ENCODE measurements around the gene ARL15. TPM values are rescaled to one million over a fixed set of nuclear protein-coding genes. Genes with fewer than 3 reads are reported as not detected.

ARL15 gene
- total RNA-seq, 1 donor = 22.0 TPM

DNA sequence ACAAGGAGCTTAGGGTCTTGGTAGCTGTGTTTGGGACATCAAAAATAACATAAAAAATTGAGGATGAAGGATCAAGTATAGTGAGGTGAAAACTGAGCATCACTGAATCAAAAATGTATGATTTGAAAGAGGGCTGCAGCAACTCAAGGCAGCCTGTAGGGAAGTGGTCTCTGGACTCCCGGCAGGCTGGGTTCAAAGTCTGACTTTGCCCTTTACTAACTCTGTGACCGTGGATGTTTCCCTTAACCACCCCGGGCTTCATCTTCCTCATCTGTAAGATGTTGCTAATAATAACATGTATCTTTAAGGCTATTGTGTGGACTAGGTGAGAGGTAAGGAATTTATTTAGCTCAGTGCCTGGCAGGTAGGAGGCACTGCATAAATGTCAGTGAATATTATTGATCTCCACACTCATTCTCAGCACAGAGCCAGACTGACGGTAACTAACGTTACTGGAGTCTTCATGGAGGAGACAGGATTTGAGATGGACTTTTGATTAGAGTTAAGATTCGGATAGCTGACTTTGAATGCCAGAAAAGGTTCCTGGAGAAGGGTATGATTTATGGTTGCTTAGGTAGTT, 382.6 kb downstream of the ARL15 start:
- DNase-seq (ENCODE audit: low read depth) = no peak
- no peak overlapping the region for H3K4me3 ChIP-seq (ENCODE audit: low read depth, low read length)
- TF ChIP-seq, protein P1, sequence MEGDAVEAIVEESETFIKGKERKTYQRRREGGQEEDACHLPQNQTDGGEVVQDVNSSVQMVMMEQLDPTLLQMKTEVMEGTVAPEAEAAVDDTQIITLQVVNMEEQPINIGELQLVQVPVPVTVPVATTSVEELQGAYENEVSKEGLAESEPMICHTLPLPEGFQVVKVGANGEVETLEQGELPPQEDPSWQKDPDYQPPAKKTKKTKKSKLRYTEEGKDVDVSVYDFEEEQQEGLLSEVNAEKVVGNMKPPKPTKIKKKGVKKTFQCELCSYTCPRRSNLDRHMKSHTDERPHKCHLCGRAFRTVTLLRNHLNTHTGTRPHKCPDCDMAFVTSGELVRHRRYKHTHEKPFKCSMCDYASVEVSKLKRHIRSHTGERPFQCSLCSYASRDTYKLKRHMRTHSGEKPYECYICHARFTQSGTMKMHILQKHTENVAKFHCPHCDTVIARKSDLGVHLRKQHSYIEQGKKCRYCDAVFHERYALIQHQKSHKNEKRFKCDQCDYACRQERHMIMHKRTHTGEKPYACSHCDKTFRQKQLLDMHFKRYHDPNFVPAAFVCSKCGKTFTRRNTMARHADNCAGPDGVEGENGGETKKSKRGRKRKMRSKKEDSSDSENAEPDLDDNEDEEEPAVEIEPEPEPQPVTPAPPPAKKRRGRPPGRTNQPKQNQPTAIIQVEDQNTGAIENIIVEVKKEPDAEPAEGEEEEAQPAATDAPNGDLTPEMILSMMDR (IDR thresholded peaks at IDR 0.05; ENCODE audit: insufficient read depth, low read length) = no peak

DNA sequence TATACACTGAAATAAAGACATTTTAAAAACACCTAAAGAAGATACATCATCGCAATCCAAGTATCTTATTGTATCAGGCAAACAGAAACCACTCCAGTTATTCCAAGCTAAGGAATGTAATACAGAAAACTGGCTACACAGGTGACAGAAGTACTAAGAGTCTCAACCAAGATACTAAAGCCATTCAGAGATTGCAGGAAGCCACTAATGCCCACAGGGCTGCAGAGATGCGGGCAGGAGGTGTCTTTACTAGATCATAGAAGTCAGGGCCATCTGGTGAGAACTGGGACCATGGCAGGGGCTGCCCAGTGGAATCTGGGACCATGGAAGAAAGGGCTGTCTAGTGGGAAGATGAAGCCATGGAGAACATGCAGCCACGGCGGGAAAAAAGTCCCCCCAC, 384.3 kb downstream of the ARL15 start:
- H3K4me3 ChIP-seq (ENCODE audit: low read depth, low read length) = no peak overlapping the region
- no peak for DNase-seq (ENCODE audit: low read depth)
- TF ChIP-seq, protein P1 (IDR thresholded peaks at IDR 0.05; ENCODE audit: insufficient read depth, low read length) = no peak

DNA sequence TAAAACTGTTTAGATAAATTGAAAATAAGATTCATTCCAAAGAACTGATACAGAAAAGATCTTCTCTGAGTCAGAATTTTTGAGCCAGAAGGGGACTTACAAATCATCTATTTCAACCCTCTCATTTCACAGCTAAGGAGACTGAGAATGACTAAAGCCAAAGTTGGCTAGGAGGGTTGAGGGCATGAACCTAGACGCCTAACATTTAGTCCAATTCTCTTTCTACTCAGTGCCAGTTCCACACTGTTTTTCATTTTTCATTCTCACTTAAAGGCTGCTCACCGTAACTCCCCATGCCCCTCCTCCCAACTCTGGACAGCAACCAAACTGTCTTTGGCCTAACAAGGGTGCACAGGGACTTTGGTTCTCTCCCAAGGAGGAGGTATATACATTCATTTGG, 386.0 kb downstream of the ARL15 start:
- TF ChIP-seq, protein P1 (IDR thresholded peaks at IDR 0.05; ENCODE audit: insufficient read depth, low read length) = no peak
- peak; percentile 38 for DNase-seq (ENCODE audit: low read depth)
- no peak overlapping the region for H3K4me3 ChIP-seq (ENCODE audit: low read depth, low read length)

DNA sequence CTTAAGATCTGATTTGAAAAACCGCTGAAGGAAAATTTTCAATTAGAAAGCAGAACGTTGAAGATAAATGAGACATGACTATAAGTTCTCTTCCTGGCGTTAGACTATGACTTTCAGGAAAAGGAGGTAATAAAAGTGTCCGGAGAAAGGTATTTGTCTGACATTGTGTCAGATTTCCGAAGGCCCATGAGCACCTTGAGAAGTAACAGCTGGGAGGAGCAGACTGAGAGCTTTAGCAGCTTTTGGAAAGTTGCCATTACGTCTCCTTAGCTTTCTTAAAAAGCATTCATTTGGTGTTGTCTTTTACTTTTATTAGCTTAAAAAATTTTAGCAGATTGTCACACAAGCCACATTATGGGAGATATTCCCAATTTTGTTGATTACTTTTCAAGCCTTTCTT, 386.4 kb downstream of the ARL15 start:
- peak; percentile 47 for DNase-seq (ENCODE audit: low read depth)
- no peak overlapping the region for H3K4me3 ChIP-seq (ENCODE audit: low read depth, low read length)
- TF ChIP-seq, protein P1 (IDR thresholded peaks at IDR 0.05; ENCODE audit: insufficient read depth, low read length) = no peak

DNA sequence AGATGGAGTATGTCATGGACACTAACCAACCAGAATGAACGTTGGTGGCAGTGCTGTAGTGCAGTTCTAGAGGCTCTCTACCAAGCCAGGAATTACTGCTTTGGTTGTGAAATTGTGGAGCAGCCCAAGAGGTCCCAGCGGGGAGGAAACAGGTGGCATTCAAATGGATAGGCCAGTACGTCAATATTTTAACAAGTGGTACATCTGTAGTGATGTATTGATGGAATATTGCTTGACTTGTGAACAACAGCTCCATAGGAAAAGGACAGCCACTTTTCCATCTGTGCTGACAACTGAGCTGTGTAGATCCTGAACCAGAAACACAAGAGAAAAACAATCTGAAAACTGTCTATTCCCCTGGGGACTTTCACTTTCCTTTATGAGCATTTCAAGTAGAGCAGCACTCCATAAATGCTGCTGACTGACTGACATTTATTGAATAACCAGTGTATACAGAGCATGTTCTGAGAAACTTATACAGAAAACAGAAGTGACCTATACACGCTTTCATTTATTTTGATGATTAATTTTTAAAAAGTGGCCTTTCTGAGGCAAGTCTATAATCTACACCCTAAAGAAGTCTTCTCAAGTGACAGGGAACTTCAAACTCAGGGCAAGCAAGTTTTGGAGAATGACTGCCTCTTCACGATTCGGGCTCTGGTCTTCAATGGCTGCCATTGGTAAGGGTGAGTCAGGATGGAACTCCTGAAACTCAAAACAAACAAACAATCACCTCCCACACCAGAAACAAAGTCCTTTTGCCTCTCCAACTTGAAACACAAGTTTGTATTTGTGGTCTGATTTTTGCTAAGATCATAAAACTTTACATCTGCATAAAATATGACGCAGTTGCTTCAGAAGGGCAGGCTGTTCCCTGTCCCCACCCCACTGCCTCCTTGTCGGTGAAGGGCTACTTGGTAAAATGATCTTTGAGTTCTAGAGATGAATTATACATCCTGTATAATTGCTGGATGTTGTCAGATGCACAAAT, 387.6 kb downstream of the ARL15 start:
- no peak for DNase-seq (ENCODE audit: low read depth)
- TF ChIP-seq, protein P1 (IDR thresholded peaks at IDR 0.05; ENCODE audit: insufficient read depth, low read length) = no peak
- H3K4me3 ChIP-seq (ENCODE audit: low read depth, low read length) = no peak overlapping the region

DNA sequence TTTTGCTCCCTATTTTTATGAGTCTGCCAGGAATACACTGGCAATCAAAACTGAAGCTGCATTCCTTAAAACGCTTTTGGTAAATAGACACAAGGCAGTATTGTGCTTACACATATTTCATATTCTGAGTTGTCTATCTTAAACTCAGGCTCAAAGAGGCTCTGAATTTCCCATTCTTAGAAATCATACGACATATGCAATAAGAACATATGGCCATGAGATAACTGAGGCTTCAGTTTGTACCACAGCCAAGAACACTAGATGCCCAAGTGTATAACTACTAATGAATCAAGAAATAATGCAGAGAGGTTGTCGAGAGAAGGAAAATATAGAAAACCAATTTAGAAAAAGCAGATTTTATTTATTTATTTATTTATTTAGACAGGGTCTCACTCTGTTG, 392.5 kb downstream of the ARL15 start:
- TF ChIP-seq, protein P1 (IDR thresholded peaks at IDR 0.05; ENCODE audit: insufficient read depth, low read length) = no peak
- no peak overlapping the region for H3K4me3 ChIP-seq (ENCODE audit: low read depth, low read length)
- no peak for DNase-seq (ENCODE audit: low read depth)
